AG09309 (cell line): ENCODE data around the gene PLK5.

Source experiments
- DNase-seq: peaks from one replicate; pipeline ENCODE4 v3.0.0-alpha.2; 2010; ENCODE audit warnings: low read depth
- H3K4me3 ChIP-seq: 2 replicates; pipeline ENCODE4 v1.5.1; 2011; ENCODE audit warnings: mild to moderate bottlenecking, low read depth, low read length, moderate library complexity; ENCODE audit not compliant: control insufficient read depth
- TF ChIP-seq, protein P1 (sequence below): IDR thresholded peaks from 2 replicates; pipeline ENCODE4 v1.5.1; 2011; ENCODE audit warnings: mild to moderate bottlenecking, low read depth, low read length, inconsistent platforms; ENCODE audit not compliant: insufficient read depth, control insufficient read depth; ENCODE audit errors: missing control alignments

The PLK5 gene

GRCh38 chr19:1481893-1482360 lies 42.0 kb upstream of the PLK5 start:
- no peak for DNase-seq
- no peak overlapping the region for H3K4me3 ChIP-seq
- TF ChIP-seq, protein P1, sequence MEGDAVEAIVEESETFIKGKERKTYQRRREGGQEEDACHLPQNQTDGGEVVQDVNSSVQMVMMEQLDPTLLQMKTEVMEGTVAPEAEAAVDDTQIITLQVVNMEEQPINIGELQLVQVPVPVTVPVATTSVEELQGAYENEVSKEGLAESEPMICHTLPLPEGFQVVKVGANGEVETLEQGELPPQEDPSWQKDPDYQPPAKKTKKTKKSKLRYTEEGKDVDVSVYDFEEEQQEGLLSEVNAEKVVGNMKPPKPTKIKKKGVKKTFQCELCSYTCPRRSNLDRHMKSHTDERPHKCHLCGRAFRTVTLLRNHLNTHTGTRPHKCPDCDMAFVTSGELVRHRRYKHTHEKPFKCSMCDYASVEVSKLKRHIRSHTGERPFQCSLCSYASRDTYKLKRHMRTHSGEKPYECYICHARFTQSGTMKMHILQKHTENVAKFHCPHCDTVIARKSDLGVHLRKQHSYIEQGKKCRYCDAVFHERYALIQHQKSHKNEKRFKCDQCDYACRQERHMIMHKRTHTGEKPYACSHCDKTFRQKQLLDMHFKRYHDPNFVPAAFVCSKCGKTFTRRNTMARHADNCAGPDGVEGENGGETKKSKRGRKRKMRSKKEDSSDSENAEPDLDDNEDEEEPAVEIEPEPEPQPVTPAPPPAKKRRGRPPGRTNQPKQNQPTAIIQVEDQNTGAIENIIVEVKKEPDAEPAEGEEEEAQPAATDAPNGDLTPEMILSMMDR = no peak

DNA sequence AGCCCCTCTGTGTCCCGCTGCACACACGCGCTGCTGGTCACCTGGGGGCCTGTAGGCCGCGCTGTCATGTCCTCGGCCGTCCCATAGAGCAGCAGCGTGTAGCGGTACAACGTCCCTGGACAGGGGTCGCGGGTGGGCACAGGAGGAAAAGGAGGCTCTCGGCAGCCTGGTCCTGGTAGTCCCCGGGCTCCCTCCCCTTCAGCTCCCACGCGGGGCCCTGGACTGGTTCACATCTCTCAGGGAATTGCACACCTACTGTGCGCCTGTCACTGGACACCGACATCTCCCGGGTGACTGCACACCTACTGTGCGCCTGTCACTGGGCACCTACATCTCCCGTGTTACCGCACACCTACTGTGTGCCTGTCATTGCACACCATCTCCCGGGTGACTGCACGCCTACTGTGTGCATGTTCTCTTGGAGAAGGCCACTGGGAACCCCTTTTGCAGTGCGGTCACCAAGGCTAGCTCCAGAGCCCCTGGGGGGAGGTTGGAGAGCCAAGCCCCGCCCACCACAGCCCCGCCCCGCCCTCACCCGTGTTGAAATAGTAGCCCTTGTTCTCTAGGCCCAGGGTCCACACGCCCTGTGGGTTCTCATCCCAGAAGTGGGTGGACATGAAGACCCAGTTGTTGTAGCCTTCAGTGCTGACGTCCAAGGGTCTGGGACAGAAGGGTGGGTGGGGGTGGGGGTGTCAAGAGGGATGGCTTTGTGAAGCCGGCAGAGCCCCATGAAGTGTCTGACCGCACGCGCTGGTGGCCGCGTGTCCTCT lies 41.3 kb upstream of the PLK5 start:
- H3K4me3 ChIP-seq = no peak overlapping the region
- TF ChIP-seq, protein P1 = no peak
- DNase-seq = no peak

GRCh38 chr19:1483131-1483978 lies 40.5 kb upstream of the PLK5 start:
- TF ChIP-seq, protein P1 = no peak
- H3K4me3 ChIP-seq = no peak overlapping the region
- no peak for DNase-seq

DNA sequence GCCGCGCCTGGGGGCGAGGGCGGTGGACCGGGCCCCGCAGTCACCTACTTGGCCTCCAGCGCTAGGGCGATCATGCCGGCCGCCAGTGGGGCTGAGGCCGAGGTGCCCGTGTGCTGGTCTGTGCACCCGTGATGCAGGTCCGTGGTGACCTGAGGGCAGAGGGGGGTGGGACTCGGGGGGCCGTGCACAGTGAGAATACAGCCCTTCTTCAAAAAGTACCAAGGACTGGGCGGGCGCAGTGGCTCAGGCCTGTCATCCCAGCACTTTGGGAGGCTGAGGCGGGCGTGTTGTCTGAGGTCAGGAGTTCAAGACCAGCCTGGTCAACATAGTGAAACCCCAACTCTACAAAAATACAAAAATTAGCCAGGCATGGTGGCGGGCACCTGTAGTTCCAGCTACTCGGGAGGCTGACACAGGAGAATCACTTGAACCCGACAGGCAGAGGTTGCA lies 39.9 kb upstream of the PLK5 start:
- no peak overlapping the region for H3K4me3 ChIP-seq
- TF ChIP-seq, protein P1 = no peak
- no peak for DNase-seq

GRCh38 chr19:1486720-1487575 lies 36.9 kb upstream of the PLK5 start:
- TF ChIP-seq, protein P1 = no peak

GRCh38 chr19:1487576-1488281 lies 36.1 kb upstream of the PLK5 start:
- TF ChIP-seq, protein P1 = no peak
- H3K4me3 ChIP-seq = no peak overlapping the region
- no peak for DNase-seq

More at GRCh38 chr19:1486720-1487575, 36.9 kb upstream of the PLK5 start:
- no peak overlapping the region for H3K4me3 ChIP-seq
- no peak for DNase-seq
